SKM-1 treated with dmso at 0.1 percent for 144 hours (cell line): ENCODE results near the gene ZNF335.
"Not testable (repeated sequence)": the region's sequence is repeated elsewhere in the genome, so short reads cannot be mapped to it uniquely, and the experiment has no call there.

ENCODE experiments used
- DNase-seq: peaks from one replicate; lab custom pipeline; 2025; ENCODE audit not compliant: unreplicated experiment; lab: John Stamatoyannopoulos, UW

ZNF335 gene

DNA sequence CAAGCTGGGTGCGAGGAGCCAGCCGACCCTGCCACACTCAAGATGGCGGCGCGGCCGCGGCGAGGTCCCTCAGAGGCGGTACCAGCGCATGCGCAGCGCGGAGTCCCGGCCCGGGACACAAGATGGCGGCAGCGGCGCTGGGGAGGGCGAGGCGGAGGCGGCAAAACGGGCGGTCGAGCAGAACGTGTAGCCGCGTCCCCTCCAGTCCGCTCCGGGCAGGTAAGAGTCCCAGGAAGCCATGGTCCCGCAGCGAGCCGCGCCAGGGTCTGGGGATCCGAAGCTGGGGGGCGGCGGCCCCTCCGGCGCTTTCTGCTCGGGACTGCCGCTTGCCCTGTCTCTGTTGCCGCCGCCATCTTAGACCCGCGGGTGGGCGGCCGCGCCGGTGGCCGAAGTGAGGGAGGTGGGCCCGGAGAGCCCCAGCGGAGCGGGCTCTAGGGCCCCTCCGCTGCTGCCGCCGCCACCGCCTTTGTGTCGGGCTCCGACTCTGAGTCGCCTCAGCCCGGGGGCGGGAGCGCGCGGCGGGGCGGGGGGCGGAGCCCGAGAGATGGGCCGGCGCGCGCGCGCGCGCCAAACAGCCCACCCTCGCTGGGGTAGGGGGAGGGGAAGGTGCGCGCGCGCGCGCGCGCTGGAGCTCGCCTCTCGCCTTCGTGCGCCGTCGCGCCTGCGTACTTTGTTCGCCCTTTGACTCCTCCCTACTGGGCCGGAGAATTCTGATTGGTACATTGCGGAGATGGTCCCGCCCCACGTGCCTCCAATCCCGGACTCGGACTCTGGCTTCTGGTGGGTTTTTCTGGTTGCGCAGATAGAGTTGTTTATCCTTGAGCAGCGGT, 37.2 kb downstream of the ZNF335 start, which contains the start of gene PCIF1:
PCIF1 (plus strand) TSS at position 98 of the 830 bp plus-strand sequence. CDS start 4,317 bp downstream, outside the sequence.
- DNase-seq = peak; percentile 93

DNA sequence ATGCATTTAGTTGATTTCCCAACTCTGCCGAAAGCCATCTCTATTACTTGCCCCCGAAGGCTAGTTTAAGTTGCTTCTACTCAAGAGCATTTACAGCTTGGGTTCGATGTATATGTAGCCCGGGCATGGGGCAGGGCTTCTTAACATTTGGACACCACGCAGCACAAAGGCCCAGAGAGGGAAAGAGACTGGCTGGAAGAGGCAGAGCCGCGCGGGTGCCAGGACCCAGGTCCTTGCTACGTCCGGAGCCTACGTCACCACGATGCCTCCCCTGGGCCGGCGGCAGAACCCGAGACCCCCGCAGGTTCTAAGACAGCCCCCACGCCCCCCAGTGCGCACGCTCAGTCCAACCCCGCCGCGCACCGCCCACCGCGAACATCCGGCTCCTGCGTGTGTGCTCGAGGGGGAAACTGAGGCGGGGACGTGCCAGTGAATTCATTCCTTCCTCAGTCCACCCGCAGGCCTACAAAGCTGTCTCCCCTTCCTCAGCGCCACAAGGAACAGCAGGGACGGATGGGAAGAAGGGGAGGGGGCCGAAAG, 37.9 kb downstream of the ZNF335 start:
- no peak for DNase-seq

DNA sequence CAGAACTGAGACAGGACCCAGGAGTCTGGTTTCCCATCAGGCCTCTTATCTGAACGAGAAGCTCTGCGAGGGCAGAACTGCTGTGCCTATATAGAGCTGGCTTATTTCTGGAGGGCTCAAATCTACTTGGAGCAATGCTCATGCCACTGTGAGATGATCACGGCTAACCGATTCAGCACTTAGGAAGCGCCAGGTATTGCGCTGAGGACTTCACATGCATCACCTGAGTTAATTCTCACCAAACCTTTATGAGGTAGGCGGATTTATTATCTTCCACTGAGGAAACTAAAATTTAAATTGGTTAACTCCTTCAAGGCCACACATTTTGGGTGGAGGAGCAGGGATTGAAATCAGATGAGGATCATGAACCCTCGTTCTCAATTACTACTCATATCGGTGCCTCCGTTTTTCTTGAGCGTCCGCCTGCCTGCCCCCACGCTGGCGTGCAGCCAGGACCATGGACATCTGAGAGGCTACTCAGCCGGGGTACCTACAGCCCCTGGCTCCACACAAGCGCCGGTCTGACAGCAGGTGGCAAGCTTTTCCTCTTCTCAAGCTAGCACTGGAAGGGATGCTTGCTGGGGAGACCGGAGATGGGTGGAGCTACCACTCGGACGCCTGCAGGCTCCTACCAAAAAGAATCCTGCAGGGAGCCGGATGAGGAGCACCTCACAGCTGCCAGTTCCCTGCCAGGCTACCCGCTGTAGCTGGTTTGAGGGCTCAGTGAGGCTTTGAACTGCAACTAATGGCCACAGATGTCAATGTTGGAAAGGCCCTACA, 38.5 kb downstream of the ZNF335 start:
- DNase-seq = peak; percentile 45

DNA sequence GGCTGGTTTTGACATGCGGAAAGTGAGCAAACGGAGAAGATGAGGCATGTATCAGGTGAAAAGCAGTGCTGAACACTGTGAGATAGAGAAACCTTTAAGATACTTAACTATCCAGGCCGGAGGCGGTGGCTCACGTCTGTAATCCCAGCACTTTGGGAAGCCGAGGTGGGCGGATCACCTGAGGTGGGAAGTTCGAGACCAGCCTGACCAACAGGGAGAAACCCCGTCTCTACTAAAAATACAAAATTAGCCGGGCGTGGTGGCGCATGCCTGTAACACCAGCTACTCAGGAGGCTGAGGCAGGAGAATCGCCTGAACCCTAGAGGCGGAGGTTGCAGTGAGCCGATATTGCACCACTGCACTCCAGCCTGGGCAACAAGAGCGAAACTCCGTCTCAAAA, 40.3 kb downstream of the ZNF335 start:
- not testable (repeated sequence) for DNase-seq

DNA sequence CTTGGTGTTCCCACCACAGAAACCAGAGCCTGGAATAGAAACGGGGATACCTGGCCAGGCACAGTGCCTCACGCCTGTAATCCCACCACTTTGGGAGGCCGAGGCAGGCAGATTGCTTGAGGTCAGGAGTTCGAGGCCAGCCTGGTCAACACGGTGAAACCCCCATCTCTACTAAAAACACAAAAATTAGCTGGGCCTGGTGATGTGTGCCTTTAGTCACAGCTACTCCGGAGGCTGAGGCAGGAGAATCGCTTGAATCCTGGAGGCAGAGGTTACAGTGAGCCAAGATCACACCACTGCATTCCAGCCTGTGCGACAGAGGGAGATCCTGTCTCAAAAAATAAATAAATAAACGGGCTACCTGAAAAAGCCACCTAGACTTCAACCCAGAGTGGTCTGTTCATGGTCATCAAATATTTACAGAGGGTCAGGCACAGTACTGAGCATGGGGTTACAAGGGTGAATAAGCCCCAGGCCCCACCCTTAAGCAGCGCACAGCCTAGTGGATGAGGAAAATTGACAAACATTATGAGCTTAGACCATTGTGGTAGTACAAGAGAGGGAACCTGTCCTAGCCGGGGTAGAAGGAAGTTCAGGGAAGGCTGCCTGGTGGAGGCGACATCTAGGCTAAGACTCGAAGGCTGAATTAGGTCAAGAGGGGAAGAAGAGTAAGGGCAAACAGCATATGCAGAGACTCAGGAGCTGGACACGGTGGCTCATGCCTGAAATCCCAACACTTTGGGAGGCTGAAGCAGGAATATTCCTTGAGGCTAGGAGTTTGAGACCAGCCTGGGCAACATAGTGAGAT, 44.7 kb downstream of the ZNF335 start:
- no peak for DNase-seq

DNA sequence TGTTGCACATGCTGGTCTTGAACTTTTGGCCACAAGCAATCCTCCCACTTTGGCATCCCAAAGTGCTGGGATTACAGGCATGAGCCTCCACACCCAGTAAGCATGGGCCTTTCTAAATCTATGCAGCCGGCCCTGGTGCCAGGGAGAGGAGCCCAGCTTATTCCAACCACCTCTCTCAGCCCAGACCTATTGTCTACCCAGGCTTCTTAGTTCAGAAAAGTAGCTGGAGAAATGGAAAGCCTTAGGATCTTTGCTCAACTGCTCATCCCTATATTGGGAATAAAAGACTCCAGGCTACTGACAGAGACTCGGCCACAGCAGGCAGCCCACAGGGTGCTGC, 45.3 kb downstream of the ZNF335 start:
- DNase-seq = no peak

DNA sequence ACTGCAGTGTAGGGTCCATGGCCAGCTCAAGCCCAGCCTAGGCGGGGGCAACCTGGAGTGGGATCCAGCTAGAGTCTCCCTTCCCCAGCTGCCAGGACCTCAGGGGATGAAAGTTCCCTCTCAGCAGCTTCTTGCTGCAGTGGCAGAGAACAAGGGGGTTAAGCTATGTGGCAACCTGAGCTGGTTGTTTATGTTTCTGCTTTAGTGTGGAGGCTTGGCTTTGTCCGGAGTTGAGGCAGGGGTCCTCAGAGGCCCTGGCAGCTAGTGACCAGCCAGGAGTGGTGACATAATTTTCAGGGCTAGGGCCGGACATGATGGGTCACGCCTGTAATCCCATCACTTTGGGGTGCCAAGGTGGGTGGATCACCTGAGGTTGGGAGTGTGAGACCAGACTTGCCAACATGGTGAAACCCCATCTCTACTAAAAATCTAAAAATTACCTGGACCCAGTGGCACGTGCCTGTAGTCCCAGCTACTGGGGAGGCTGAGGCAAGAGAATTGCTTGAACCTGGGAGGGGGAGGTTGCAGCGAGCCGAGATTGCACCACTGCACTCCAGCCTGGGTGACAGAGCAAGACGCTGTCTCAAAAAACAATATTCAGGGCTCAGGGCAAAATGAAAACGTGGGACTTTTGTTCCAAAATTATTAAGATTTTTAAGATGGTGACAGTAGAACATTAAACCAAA, 46.0 kb downstream of the ZNF335 start:
- no peak for DNase-seq

DNA sequence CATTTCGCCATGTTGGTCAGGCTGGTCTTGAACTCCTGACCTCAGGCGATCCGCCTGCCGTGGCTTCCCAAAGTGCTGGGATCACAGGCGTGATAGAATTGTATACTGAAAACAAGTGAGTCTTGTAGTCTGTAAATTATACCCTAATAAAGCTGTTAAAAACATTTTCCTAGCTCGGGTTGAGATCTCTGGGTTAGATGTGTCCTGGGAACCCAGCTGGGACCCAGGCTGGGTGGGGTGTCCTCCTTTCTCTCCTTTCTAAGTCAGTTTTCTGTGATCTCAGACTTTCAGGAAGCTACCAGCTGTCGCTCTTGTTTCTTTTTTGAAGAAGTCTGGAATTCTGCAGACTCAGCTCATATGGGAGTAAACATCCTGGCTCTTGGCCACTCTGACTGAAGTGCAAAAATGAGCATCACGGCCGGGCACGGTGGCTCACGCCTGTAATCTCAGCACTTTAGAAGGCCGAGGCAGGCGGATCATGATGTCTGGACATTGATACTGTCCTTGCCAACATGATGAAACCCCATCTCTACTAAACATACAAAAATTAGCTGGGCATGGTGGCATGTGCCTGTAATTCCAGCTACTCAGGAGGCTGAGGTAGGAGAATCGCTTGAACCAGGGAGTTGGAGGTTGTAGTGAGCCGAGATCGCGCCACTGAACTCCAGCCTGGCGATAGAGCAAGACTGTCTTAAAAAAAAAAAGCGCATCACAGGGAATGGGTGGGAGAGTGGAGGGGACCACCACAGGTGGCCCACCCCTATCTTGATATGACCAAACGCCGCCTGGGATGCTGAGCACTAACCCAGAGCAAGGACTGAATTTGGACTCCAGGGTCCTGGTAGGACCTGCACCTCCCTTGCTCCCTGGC, 47.4 kb downstream of the ZNF335 start:
- no peak for DNase-seq

DNA sequence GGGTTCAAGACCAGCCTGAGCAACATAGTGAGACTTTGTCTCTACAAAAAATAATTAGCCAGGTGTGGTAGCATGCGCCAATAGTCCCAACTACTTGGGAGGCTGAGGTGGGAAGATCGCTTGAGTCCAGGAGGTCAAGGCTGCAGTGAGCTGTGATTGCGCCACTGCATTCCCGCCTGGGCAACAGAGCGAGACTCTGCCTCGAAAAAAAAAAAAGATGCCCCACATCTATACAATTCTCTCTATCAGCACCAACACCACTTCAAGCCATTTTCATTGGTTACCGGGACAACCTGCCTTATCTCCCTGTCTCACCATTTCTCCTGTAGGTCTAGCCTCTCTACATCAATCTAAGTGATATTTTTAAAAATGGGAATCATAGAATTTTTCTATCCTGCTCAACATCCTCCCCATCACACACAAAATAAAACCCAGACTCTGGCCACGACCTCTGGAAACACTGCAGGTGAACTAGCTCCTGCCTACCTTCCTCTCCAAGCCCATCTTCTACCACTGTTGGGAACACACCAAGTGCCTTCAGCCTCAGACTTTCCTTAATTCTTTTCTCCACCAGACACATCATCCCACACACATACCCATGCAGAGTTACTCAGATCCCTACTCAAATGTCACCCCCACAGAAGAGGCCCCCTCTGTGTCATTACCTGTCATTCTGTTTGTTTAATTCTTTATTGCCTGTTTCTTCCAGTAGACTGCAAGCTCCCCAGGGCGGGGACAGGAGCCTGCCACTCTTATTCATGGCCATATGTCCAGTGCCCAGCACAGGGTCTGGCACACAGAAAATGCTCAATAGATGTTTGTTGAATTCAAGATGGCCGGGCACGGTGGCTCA, 50.4 kb downstream of the ZNF335 start:
- no peak for DNase-seq

DNA sequence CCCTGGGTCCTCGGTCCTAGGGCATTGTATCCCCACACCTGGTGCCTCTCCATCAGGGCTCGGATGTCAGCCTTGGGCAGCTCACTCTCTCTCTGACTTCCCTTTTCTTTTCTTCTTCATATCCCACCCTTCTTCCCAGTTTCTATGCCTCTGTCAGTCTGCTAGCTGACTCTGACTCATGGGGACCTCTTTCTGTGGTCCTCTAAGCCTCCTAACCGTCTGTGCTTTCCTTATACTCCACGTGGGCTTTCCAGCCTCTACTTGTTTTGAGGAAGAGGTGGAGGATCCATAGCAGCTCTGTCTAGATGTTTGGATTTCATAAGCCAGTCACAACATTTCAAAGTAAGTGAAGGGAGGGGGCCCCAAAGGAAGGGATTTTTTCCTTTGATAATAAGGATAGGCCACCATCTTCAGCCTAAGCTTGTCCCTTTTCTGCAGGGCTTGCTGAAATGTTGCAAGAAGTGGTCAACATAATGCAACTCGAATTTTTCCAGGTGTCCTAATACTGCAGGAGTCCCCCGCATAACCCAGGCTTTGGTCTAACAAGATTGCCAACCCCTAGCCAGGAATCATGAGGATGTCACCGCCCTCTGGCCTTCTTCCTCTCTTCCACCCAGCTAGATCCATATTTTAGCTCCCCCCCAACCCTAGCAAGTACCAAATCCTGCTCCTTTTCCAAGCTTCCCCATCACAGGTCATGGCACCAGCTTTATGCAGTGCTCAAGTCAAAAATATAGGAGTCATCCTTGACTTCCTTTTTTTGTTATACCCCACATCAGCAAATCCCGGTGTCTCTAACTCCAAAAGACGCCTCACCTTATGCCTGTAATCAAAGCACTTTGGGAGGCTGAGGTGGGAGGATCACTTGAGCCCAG, 51.3 kb downstream of the ZNF335 start:
- no peak for DNase-seq

DNA sequence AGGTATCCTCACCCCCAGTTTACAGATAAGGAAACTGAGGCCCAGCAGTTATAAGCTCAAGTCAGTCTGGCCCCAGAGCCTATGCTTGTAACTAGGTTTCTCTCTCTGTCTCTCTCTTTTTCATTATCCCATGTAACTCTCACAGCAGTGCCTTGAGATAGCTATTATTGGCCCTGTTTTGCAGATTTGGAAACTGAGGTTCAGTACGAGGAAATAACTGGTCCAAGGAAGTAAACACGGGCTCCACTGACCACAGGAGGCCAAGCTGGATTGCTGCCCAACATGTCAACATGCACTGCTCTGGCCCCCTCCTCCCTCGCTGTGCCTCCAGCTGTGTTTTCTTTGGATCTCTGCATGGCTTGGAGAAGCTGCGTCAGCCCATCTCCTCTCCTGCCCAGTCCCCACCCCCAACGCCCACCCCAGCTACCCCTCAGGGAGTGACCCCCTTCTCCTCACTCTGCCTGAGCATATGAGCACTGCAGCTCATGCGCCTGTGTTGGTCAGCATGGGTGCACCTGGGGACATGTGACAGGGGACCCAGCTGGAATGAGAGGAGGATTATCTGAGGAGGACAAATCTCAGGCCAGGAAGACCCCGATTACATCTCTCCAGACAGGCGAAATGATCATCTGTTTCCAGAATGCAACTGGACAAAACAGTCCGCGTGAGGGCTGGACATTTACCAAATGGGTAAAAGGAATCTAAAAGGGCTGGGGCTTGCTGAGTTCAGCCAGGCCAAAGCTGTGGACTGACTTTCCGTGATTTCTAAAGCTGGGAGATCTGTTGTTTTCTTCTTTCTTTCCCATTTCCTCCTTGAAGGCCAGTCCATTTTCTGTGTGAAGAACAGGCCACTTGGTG, 52.2 kb downstream of the ZNF335 start:
- no peak for DNase-seq

DNA sequence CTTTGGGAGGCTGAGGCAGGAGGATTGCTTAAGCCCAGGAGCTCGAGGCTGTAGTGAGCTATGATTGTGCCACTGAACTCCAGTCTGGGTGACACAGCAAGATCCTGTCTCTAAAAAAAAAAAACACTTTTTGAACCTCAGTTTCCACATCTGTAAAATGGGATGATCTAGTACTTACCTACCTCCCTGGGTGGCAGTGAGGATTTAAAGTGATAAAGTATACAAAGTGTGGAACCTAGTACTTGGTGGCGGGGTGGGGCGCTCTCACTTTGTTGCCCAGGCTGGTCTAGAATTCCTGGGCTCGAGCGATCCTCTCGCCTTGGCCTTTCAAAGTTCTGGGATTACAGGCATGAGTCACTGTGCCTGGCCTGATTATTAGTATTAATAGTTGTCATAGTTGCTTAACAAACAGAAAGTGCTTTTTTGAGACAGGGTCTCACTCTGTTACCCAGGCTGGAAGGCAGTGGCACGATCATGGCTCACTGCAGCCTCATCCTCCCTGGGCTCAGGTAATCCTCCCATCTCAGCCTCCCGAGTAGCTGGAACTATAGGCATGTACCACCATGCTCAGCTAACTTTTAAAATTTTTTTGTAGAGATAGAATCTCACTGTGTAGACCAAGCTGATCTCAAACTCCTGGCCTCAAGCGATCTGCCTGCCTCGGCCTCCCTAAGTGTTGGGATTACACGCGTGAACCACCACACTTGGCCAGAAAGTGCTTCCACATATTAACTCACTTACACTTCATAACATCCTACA, 53.0 kb downstream of the ZNF335 start:
- DNase-seq = no peak

DNA sequence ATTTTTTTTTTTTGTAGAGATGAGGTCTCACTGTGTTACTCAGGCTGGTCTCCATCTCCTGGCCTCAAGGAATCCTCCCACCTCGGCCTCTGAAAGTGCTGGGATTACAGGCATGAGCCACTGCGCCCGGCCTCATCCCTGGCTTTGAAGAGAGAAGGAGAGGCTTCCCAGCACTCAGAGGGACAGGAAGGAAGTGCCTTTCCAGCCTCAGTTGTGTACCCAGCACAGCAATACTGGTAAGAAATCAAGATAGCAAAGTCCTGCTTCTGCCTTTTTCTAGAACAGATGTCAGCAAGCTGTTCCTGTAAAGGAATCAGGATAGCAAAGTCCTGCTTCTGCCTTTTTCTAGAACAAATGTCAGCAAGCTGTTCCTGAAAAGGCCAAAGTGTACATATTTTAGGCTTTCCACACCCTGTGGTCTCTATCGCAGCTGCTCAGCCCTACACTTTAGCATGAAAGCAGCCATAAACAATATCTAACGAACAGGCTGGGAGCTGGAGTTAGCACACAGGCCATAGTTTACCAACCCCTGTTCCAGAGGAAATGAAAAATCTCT, 53.7 kb downstream of the ZNF335 start:
- no peak for DNase-seq

DNA sequence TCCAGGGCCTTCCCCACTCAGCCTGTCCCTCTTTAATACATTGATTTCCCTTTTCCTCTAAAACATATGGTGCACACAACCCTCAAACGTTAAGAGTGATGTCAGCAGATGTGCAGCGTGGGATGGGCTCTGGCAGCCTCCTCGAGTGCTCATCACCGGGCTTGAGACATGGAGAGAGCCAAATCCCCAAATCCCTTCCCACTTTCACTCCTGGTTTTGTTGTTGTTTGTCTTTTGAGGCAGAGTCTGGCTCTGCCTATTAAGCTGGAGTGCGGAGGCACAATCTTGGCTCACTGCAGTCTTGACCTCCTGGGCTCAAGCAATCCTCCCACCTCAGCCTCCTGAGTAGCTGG, 54.2 kb downstream of the ZNF335 start:
- no peak for DNase-seq

DNA sequence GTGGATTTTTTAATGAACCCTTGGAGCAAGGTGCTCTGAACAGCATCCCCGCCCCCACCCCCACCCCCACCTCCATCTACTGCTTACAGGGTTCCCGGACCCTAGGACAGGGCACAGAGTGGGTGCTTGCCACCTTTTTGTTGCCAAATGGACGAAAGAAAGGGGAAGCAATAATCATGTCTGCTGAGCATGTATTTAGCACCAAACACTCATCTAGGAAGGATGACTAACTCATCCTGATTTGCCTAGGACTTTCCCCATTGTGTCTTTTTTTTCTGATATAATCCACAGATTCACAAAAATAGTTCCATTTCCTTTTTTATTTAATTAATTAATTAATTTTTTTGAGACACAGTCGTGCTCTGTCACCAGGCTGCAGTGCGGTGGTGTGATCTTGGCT, 58.9 kb downstream of the ZNF335 start:
- DNase-seq = no peak

DNA sequence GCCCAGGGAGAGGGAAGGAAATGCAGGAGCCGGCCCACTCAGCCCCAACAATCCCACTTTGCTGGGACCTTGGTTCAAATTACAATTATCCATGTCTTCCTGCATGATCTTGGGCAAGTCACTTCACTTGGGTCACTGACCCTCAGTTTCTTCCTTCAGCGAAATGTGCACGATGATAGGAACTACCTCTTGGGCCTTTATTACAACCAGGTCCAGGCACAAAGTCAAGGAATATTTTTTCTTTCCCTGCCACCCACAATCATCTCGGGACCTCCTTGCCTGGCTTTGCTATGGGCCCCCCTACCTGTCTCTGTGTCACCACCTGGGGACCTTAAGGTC, 59.7 kb downstream of the ZNF335 start:
- no peak for DNase-seq
